A549 (cell line): ENCODE measurements around the gene GRB14. TPM values are rescaled to one million over a fixed set of nuclear protein-coding genes. Genes with fewer than 3 reads are reported as not detected.
"Not testable (repeated sequence)": the region's sequence is repeated elsewhere in the genome, so short reads cannot be mapped to it uniquely, and the experiment has no call there.

ENCODE experiments used
- ATAC-seq, 2 experiments: fragments of 200-7000 bp in 1 of 2; fragments of >200 bp in 1 of 2; cut with Nextera tagmentation in 1 of 2; cut with Tn5 transposase in 1 of 2; 3 replicates each; pipeline versions ENCODE4 v1.8.0 to v1.9.1; 2018 to 2020; ENCODE audit warnings: mild to moderate bottlenecking in 1 of 2, moderate library complexity in 1 of 2
- CTCF ChIA-PET: fragments of 300-600 bp; sonication (Branson Sonifier 250); formaldehyde crosslinking; extraction: SDS; loops from one replicate; lab custom pipeline; 2021; ENCODE audit warnings: antibody characterized with exemption, inconsistent platforms; lab: Yijun Ruan, JAX
- POLR2A ChIA-PET: fragments of 350-600 bp; formaldehyde crosslinking; extraction: SDS; loops from one replicate; lab custom pipeline; 2021; ENCODE audit warnings: antibody characterized with exemption, inconsistent platforms; lab: Yijun Ruan, JAX
- DNase-seq, 2 experiments: peaks; one replicate each; pipeline versions ENCODE4 v3.0.0 to v3.0.0-alpha.2; 2011 to 2016; ENCODE audit warnings: low read depth in 1 of 2, low spot score in 1 of 2
- FAIRE-seq: peaks from 2 replicates; lab custom pipeline; 2011; peaks lifted over from hg19 to GRCh38; lab: Jason Lieb, UNC
- H3K27ac ChIP-seq, 2 experiments: fragments of >200 bp; sonication (Bioruptor Twin); formaldehyde crosslinking; 3 replicates each; pipeline ENCODE4 v1.5.1; 2016 to 2017
- H3K4me1 ChIP-seq: fragments of >200 bp; sonication (Bioruptor Twin); formaldehyde crosslinking; 3 replicates; pipeline ENCODE4 v1.6.1; 2016
- H3K4me2 ChIP-seq: fragments of >200 bp; sonication (Bioruptor Twin); formaldehyde crosslinking; 3 replicates; pipeline ENCODE4 v1.6.1; 2016
- H3K4me3 ChIP-seq: fragments of >200 bp; sonication (Bioruptor Twin); formaldehyde crosslinking; 3 replicates; pipeline ENCODE4 v1.5.1; 2016
- H3K9me3 ChIP-seq: fragments of >200 bp; sonication (Bioruptor Twin); formaldehyde crosslinking; 3 replicates; pipeline ENCODE4 v1.6.1; 2016
- BHLHE40 ChIP-seq: IDR thresholded peaks from 2 replicates; pipeline ENCODE4 v1.6.1; 2012; ENCODE audit warnings: low read depth, low read length, inconsistent platforms
- CEBPB ChIP-seq, 2 experiments: fragments of >200 bp in 1 of 2; sonication (Bioruptor Twin) in 1 of 2; formaldehyde crosslinking in 1 of 2; IDR thresholded peaks; 2 replicates each; pipeline ENCODE4 v1.6.1; 2012 to 2016
- CTCF ChIP-seq: fragments of >200 bp; sonication (Bioruptor Twin); formaldehyde crosslinking; IDR thresholded peaks from 3 replicates; pipeline ENCODE4 v1.5.1; 2016
- EHF ChIP-seq: fragments of 250-450 bp; sonication (Bioruptor Pico); IDR thresholded peaks from 2 replicates; pipeline ENCODE4 v1.5.0; 2020; ENCODE audit warnings: mild to moderate bottlenecking
- EHMT2 ChIP-seq: fragments of 200-600 bp; sonication (generic); IDR thresholded peaks from 2 replicates; pipeline ENCODE4 v1.6.1; 2016; ENCODE audit warnings: antibody characterized with exemption, low read depth, mild to moderate bottlenecking, moderate library complexity
- FOSB ChIP-seq: fragments of 250-450 bp; sonication (Bioruptor Pico); IDR thresholded peaks from 2 replicates; pipeline ENCODE4 v1.5.0; 2020; ENCODE audit warnings: mild to moderate bottlenecking, moderate library complexity
- GATA3 ChIP-seq: IDR thresholded peaks from 2 replicates; pipeline ENCODE4 v1.6.1; 2012; ENCODE audit warnings: borderline replicate concordance
- NFE2L2 ChIP-seq: fragments of 150-350 bp; conservative IDR thresholded peaks from 2 replicates; pipeline ENCODE4 v1.6.1; 2014; ENCODE audit warnings: low read length
- NPAS2 ChIP-seq: fragments of 250-450 bp; sonication (Bioruptor Pico); IDR thresholded peaks from 2 replicates; pipeline ENCODE4 v1.8.0; 2022; ENCODE audit warnings: mild to moderate bottlenecking, moderate library complexity, borderline replicate concordance
- PHF8 ChIP-seq: fragments of 200-600 bp; sonication (generic); IDR thresholded peaks from 2 replicates; pipeline ENCODE4 v1.6.1; 2016; ENCODE audit warnings: low read depth, mild to moderate bottlenecking, antibody characterized with exemption, moderate library complexity, borderline replicate concordance
- POLR2AphosphoS2 ChIP-seq: conservative IDR thresholded peaks from 2 replicates; pipeline ENCODE4 v1.6.1; 2012; ENCODE audit warnings: low read length, improper control_type of control experiment, inconsistent platforms
- RAD21 ChIP-seq, 2 experiments: fragments of >200 bp in 1 of 2; sonication (Bioruptor Twin) in 1 of 2; formaldehyde crosslinking in 1 of 2; IDR thresholded peaks in 1 of 2; conservative IDR thresholded peaks in 1 of 2; 2 replicates in 1 of 2; 3 replicates in 1 of 2; pipeline ENCODE4 v1.6.1; 2012 to 2018; ENCODE audit warnings: inconsistent platforms in 1 of 2
- RFX5 ChIP-seq: fragments of 450-650 bp; IDR thresholded peaks from 2 replicates; pipeline ENCODE4 v1.7.1; 2014; ENCODE audit warnings: antibody characterized with exemption, mild to moderate bottlenecking, moderate library complexity
- SMC3 ChIP-seq: fragments of >200 bp; sonication (Bioruptor Twin); formaldehyde crosslinking; IDR thresholded peaks from 3 replicates; pipeline ENCODE4 v1.6.1; 2018; ENCODE audit warnings: inconsistent platforms
- ZSCAN20 ChIP-seq: fragments of 250-450 bp; sonication (Bioruptor Pico); IDR thresholded peaks from 2 replicates; pipeline ENCODE4 v1.8.0; 2022; ENCODE audit warnings: mild to moderate bottlenecking, moderate library complexity
- WGBS: methylation state at CpG from one replicate; pipeline ENCODE4 v1.1.6; 2017; ENCODE audit errors: missing lambda C conversion rate; 5-methylcytosine and 5-hydroxymethylcytosine counted together
- polyA plus RNA-seq, 4 experiments: library from polyadenylated mRNA; depleted of rRNA in 3 of 4; stranded (reverse); fragments of >200 nt; fragmentation: RNase III in 1 of 4; extraction: RNeasy Plus Mini Kit Qiagen cat#74134 plus additional on column Dnase treatment in 1 of 4; gene quantifications; 2 replicates in 3 of 4; 3 replicates in 1 of 4; pipeline ENCODE4 v1.2.3, GENCODE V29; 2011 to 2017
- TF ChIP-seq, protein P1 (sequence below): fragments of 450-650 bp; IDR thresholded peaks from 2 replicates; pipeline ENCODE4 v1.6.1; 2014; ENCODE audit warnings: antibody characterized with exemption

GRB14 gene
- polyA plus RNA-seq, 2 of the 4 experiments (the other 2 are of a cell fraction): 18.6 to 26.0 TPM

DNA sequence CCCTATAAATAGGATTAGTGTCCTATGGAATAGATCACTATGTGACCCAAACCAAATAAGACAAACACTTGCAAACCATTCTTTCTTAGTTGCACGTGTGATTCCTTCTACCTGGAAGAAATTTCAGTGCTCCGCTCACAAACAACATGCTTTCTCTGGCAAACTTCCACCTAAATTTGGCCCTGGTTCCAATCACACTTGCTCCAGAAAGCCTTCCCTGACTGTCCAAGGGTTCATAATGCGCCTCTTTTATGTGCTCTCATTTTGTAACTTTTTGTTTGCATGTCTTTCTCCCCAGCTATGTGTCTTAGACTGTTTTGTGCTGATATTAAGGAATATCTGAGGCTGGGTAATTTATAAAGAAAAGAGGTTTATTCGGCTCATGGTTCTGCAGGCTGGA is 69.8 kb downstream of the GRB14 start:
- POLR2A ChIA-PET: no interaction called here
- Histone ChIP-seq H3K4me3 (no peak overlapping the region), H3K4me1 (peaks cover 9% of the 10 kb centered on the region; the same call in 1 of the 3 replicates), H3K27ac (no peak overlapping the region), H3K9me3 (no peaks in the 10 kb centered on the region), H3K4me2 (no peak overlapping the region)
- no peak for DNase-seq
- 95% methylated on average over 4 of the region's 4 CpGs for WGBS
- TF ChIP-seq EHF (CRISPR knock-in tag) (no peak), RFX5 (no peak), GATA3 (no peak), BHLHE40 (no peak)
- TF ChIP-seq, protein P1, sequence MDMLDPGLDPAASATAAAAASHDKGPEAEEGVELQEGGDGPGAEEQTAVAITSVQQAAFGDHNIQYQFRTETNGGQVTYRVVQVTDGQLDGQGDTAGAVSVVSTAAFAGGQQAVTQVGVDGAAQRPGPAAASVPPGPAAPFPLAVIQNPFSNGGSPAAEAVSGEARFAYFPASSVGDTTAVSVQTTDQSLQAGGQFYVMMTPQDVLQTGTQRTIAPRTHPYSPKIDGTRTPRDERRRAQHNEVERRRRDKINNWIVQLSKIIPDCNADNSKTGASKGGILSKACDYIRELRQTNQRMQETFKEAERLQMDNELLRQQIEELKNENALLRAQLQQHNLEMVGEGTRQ: no peak
- no peak for FAIRE-seq
- no peak for ATAC-seq
- CTCF ChIA-PET: interaction anchor here (1.9 kb wide), 1 partner anchor 9 kb away, joined by 13 read pairs; no protein-coding TSS in a partner anchor

- H3K4me3 ChIP-seq, H3K9me3 ChIP-seq, DNase-seq, ATAC-seq, H3K4me1 ChIP-seq, FAIRE-seq, POLR2A ChIA-PET, H3K27ac ChIP-seq, H3K4me2 ChIP-seq: not testable (repeated sequence)
- 88% methylated on average over 3 of the region's 3 CpGs for WGBS
- CTCF ChIA-PET: interaction anchor here (3.7 kb wide), 1 partner anchor 10 kb away, joined by 18 read pairs; no protein-coding TSS in a partner anchor
Measured at GRCh38 chr2:164549705-164550104, 71.6 kb downstream of the GRB14 start.

DNA sequence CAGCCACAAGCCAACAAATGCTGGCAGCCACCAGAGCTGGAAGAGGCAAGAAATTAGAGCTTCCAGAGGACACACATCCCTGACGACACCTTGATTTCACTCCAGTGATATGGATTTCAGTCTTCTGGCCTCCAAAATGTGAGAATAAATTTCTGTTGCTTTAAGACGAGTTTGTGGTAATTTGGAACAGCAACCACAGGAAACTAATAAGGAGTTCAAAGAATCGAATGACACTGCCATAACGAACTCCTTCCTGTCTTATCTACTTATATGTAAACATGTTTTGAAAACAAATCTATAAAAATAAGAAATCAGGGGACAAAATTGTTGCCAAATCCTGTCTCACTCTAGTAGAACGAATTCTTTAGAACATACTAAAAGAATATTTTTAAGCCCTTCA is 75.8 kb downstream of the GRB14 start:
- WGBS: 94% methylated on average over 5 of the region's 5 CpGs
- Histone ChIP-seq H3K27ac (no peak overlapping the region), H3K4me1 (peaks cover 11% of the 10 kb centered on the region), H3K9me3 (no peaks in the 10 kb centered on the region; the same call in 2 of the 3 replicates), H3K4me2 (no peak overlapping the region), H3K4me3 (no peak overlapping the region)
- TF ChIP-seq BHLHE40 (no peak), POLR2AphosphoS2 (no peak), FOSB (CRISPR knock-in tag) (no peak), EHMT2 (no peak), NFE2L2 (no peak)
- CTCF ChIA-PET: no interaction called here
- FAIRE-seq (no peak), ATAC-seq (no peak), DNase-seq (no peak)
- POLR2A ChIA-PET: no interaction called here

GRCh38 chr2:164542581-164543021 is 78.7 kb downstream of the GRB14 start:
- CTCF ChIA-PET: interaction anchor here (4.3 kb wide), 1 partner anchor 18 kb away, joined by 12 read pairs; no protein-coding TSS in a partner anchor
- no peaks in the 10 kb centered on the region; the same call in 2 of the 3 replicates for H3K9me3 ChIP-seq
- ATAC-seq (peak in 1 of 2 experiments; percentile 67; a peak in 3 of 6 replicates), DNase-seq (peak in 1 of 2 experiments; percentile 30), FAIRE-seq (no peak)
- H3K4me1 ChIP-seq: peaks cover 11% of the 10 kb centered on the region
- 12% methylated on average over 2 of the region's 2 CpGs for WGBS
- POLR2A ChIA-PET: no interaction called here
- peak overlapping the region; percentile 51 for H3K4me2 ChIP-seq
- H3K27ac ChIP-seq: peak overlapping the region in 1 of 2 experiments; percentile 40; a peak in 2 of 6 replicates
- TF ChIP-seq GATA3 (peak; percentile 90), PHF8 (no peak)
- no peak overlapping the region for H3K4me3 ChIP-seq

- H3K4me2 ChIP-seq: no peak overlapping the region
- 90% methylated on average over 3 of the region's 3 CpGs for WGBS
Measured at GRCh38 chr2:164538240-164538866, 82.9 kb downstream of the GRB14 start.

More at GRCh38 chr2:164538240-164538866, 82.9 kb downstream of the GRB14 start:
- ChIA-PET CTCF (interaction anchor here (0.6 to 2.7 kb wide), 23 partner anchors 9 to 1383 kb away, joined by 3 to 12 read pairs (median 4); no protein-coding TSS in a partner anchor), POLR2A (no interaction called here)
- FAIRE-seq (no peak), DNase-seq (peak; percentile 52 to 55), ATAC-seq (peak; percentile 86 to 93; a peak in 5 of 6 replicates)
- H3K4me3 ChIP-seq: no peak overlapping the region
- peak; percentile 72 to 79 for TF ChIP-seq RAD21 (conservative IDR thresholded peaks at IDR 0.05 in 1 of 2, IDR thresholded peaks at IDR 0.05 in 1 of 2)
- TF ChIP-seq CEBPB (IDR thresholded peaks at IDR 0.05): peak in 1 of 2 experiments; percentile 63; a peak in 1 of 4 replicates
- TF ChIP-seq NPAS2 (CRISPR knock-in tag): no peak
- no peak for TF ChIP-seq ZSCAN20 (CRISPR knock-in tag)
- TF ChIP-seq SMC3: peak; percentile 58
- peak; percentile 78 for TF ChIP-seq CTCF
- TF ChIP-seq PHF8: no peak
- no peak overlapping the region for H3K27ac ChIP-seq
- peaks cover 20% of the 10 kb centered on the region for H3K4me1 ChIP-seq
- H3K9me3 ChIP-seq: no peaks in the 10 kb centered on the region
